ENCODE measurements around the gene GREB1.

DNA sequence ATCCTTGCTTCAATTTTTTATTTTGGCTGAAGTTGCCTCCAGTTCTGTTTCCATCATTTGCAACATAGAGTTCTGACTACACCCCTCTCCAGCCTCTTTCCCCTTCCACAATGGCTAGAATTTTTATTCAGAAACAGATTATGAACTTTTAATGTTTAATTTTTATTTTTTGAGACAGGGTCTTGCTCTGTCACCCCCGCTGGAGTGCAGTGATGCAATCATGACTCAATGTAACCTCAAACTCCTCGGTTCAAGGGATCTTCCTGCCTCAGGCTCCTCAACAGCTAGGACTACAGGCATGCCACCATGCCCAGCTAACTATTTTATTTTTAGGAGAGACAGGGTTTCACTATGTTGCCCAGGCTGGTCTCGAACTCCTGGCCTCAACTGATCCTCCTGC, 133.3 kb downstream of the GREB1 start:
- TF ChIP-seq CTCF (conservative IDR thresholded peaks at IDR 0.05) (no peak), EZH2 (IDR thresholded peaks at IDR 0.05; ENCODE audit: low read depth) (no peak)
